HS-5 (cell line): ENCODE results near the gene STAT5A.

ENCODE experiments used
- DNase-seq: peaks from one replicate; pipeline ENCODE4 v3.0.0-alpha.2; 2012; ENCODE audit warnings: low read depth

STAT5A gene

GRCh38 chr17:42268236-42268635, 20.1 kb upstream of the STAT5A start:
- DNase-seq, result no peak

GRCh38 chr17:42270170-42270535, 18.1 kb upstream of the STAT5A start:
- DNase-seq, result no peak

- no peak for DNase-seq
Observed at GRCh38 chr17:42270596-42270995, 17.7 kb upstream of the STAT5A start.

DNA sequence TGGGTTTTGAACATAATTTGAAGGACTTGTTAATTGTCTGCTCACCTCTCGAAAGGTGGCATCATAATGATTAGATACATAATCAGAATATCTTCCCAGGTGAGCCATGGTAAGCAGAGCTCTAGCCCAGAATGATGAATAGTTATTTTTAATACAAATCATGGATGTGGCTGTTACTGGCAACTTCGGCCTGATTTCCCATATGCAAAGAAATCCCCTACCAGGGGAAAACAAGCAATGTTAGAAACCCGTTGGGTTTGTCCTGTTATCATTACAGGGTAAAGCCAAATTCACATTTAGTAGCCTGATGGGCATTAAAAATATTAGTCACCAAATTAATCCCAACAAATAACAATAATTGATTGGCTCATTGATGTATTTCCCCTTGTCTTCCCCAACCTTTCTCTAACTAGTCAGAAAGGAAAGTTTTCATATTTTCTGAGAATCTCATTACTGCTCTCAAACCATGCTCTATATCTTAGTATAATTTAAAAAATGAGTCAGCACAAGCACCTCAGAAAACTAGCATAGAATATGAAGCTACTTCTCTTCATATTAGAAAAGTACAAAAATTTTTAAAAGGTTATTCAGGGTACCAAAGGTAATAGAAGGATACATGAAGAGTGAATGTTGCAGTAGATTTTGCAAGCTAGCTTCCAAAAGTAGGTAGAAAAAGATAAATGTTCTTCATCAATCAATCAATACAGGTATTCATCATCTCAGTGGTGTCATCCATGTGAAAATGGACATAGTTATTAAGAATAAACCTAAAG, 17.1 kb upstream of the STAT5A start:
- no peak for DNase-seq

GRCh38 chr17:42271779-42272035, 16.6 kb upstream of the STAT5A start:
- DNase-seq, result no peak

GRCh38 chr17:42272162-42272907, 16.0 kb upstream of the STAT5A start:
- no peak for DNase-seq

DNA sequence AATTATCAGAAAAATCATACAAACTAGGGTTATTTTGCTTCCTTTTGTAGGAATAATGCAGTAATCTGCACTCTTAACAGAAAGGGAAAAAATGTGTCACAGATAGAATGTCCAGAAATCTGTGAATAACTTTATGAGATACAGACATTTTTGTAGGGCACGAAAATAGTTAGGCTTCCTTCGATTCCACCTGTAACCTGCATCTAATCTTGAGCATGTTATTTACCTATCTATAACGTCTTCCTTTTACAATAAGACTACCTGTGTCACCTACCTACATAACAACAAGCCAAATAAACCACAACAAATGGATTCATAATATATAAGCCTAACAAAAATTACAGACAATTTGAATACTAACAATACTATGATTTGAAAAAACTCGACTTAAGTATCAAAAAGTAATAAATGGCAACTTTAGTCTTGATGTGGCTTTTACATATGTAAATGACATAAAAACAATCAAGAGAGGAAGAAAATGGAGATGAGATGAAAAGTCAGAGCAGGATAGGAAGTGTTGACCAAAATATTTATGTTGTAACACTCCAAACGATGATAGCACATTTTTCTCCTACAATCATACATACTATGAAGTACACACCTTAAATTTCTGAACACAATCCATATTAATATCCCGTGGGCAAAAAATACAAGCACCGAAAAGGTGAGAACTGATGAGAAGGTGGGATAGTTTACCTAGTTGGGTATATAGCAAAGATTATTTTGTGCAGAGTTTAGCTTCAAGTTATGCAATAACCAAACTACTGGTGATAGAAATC, 14.6 kb upstream of the STAT5A start:
- no peak for DNase-seq

DNA sequence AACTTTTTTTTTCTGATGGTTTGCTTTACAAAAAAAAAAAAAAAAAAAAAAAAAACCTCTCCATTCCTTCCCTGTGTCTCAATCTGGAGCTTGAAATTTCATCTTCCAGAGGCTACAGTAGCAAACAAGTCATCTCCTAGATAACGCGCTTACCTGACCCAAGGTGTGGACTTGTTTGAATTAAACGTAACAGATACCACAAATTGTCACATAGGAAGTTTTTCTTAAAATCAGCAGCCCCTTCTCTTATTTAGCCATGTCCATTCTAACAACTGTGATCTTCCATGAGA, 14.1 kb upstream of the STAT5A start:
- DNase-seq, result no peak

DNA sequence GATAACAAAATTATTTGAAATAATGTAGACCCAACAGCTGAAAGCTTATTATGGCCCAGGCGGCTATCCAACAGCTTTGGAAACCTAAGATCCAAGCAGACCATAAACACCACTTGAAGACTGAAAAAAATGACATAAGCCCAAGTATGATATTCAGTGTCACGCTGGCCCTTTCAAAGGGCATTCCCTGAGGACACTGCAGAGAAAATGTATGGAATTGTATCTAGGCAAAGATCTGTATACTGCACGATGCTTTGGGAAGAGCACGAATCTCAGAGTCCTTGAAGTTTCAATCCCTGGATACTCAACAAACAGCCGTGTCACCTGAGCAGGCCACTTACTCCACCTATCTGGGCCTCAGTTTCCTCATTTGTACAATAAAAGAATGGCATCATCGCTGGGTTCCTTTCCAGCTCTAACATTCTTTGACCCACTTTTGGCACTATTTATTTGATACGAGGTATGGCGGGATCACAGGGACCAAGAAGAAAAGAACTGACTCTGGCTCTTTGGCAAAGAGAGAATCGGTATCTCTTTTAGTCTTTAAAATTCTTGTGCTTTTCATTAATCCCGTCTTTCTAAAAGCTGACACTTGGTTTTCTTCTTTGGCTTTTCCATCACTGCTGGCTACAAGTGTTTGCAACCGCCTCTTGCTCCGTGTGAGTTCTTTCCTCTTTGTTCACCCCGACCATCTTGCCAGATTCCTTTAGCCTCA, 13.3 kb upstream of the STAT5A start:
- DNase-seq, result no peak

DNA sequence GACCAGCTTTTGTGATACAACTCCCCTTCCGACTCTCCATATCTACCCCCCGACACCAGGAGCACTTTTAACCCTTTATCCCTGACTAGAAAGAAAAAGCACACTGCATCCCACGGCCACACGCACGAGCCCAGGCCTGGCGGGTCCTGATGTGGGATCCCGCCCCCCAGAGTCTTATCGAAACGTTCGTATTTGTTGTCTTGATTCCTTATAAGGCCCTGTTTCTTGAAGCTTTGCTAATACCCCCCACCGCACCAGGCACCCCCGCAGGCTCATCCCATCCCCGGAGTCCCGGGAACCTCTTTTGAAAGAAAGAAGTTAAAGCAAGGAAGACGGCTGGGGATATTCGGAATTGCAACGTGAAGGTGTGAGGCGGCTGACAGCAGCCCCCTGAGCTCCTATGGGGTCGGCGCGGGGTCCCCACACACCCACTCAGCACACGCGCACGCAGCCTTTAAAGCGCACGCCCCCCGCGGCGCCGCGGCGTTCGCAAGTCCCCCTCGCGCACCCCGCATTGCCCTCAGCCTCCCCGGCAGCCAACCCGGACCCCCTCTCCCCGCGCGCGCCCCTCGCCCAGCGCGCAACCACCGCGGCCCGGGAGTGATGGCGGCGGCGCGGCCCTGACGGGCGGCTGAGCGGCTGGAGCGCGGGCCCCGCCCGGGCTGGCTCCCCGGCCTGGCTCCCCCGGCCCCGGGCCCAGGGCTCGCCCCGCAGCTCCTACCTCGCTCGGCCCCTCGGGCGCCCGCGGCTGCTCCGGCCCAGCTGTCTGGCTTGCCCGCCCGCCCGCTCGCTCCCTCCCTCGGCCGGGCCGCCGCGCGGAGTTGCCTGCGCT, 12.6 kb upstream of the STAT5A start:
- DNase-seq, result no peak

- DNase-seq, result no peak
Observed at GRCh38 chr17:42276359-42276608, 12.0 kb upstream of the STAT5A start, which contains the start of gene STAT5B. STAT5B (minus strand) TSS chr17:42276391; CDS start chr17:42232127, 44,264 bp downstream.

- no peak for DNase-seq
Observed at GRCh38 chr17:42276609-42277341, 11.5 kb upstream of the STAT5A start.

DNA sequence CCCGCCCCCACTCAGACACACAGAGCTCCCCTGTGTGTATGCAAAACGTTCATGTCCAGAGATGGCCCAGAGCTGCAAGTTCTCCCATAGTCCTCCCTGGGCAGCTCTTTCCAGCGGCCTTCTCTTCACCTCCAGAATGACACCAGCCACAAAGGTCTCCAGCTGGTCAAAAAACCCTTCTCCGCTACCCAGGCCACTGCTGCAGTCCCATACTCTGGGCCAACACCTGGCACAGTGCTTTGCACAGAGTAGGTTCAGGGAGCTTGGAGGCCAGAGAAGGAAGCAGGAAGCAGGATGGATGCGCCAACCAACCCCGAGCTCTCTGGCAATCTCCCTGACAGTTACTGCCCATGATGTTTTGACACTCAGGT, 11.0 kb upstream of the STAT5A start:
- no peak for DNase-seq

GRCh38 chr17:42279776-42280630, 8.3 kb upstream of the STAT5A start:
- no peak for DNase-seq

DNA sequence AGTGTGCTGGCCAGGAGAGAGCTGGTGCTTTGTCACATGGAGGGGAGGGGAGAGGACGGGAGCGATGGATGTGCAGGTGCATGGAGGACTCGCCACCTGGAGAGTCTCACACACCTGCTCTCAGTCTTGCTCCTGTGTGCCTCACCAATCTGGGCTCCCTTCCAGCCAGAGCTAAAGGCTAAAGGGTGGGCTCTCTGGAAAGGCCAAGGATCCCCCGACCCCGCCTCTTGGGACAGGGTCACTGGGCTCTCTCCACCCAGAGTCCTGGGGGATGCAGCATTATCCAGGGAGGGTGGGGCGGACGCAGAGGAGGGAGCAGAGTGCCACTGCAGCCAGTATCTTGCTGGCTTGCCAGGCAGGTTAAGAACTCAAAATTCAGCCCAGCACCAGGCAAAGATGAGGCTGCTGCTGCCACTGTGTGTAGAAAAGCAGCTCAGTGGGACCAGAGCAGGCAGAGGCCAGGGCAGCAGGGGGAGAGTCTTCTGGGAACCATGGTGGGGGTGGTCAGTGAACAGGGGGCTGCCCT, 6.7 kb upstream of the STAT5A start:
- no peak for DNase-seq

DNA sequence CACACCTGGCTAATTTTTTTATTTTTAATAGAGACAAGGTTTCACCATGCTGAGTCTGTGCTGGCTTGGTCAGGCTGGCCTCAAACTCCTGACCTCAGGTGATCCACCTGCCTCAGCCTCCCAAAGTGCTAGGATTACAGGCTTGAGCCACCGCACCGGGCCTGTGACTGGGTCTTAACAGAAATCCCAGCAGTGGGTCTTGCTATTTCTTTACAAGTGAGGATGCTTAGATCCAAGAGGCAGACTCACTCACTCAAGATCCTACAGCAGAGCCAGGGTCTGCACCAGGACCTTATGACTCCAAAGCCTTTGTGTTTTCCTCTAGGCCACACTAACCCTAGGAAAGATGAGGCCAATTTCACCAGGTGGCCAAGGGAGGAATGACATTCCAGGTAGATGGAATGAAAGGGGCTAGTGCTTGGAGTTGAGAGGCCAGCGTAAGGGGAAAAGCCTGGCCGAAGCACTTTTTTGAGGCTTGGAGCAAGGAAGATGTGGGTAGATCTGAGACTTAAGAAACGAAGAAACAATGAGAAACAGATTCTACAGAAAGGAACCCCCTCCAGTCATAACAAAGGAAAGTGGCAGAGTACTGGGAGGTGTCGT, 5.7 kb upstream of the STAT5A start:
- no peak for DNase-seq

DNA sequence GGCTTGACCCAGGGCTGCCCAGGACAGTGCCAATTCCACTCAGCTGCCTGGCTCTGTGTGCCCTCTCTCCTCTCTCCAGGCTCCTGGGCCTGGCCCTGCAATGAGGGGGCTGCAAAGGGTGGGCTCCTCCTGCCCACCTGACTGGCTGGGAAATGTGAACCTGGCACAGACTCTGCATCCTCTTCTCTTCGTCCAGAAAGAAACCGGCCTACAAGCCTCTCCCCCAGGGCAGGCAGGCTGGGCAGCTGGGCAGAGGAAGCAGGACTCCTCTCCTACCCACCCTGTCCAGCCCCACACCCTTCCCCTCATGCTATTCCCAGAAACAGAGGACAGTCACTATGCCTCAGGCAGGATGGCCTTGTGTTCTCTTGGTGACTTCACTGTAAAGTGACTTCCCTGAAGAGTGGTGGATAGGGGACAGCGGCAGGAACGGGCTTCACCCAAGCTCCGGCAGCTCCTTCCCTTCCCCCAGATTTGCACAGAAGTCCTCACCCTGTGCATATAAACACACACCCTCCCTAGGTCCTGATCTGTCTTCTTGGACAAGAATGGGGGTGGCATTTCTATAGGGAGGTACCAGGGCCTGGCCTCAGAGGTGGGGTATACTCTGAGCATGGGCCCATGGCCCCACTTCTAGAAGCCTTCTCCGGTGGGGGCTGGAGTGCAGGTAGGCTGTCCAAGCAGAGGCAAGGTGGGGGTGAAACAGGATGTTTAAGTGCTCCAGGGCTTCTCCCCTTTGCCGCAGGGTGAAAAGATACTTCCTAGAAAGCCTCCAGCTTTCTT, 4.9 kb upstream of the STAT5A start:
- no peak for DNase-seq

- no peak for DNase-seq
Observed at GRCh38 chr17:42284024-42284369, 4.3 kb upstream of the STAT5A start.

DNA sequence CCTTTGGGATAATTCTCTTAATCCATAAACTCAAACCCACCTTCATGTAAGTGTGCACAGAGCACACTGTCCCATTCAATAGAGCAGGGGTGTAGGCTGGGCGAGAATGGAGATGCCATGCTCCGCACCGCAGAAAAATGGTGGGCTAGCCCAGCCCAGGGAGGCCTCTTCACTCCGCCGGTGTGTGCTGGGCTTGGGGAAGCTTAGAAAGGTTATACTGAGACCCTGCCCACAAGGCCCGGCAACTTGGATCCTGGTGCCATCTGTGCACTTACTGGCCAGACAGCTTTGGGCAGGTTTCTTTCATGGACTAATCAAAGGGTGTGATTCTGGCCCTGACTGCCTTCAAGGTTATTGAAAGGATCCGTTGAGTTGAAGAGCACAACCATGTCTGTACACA, 3.7 kb upstream of the STAT5A start:
- no peak for DNase-seq
